Panc1 (cell line): ENCODE data around the gene YWHAQ.
"Not testable (repeated sequence)": the region's sequence is repeated elsewhere in the genome, so short reads cannot be mapped to it uniquely, and the experiment has no call there.

ENCODE experiments used
- POLR2AphosphoS5 ChIP-seq: IDR thresholded peaks from 2 replicates; pipeline ENCODE4 v1.6.1; 2012; ENCODE audit warnings: mild to moderate bottlenecking, low read depth, low read length, moderate library complexity
- TCF7L2 ChIP-seq: IDR thresholded peaks from 2 replicates; pipeline ENCODE4 v1.6.1; 2011; ENCODE audit warnings: mild to moderate bottlenecking, low read depth, low read length, inconsistent platforms
- TF ChIP-seq, protein P1 (sequence below): fragments of 450-650 bp; IDR thresholded peaks from 2 replicates; pipeline ENCODE4 v1.5.1; 2017; ENCODE audit warnings: mild to moderate bottlenecking
- TF ChIP-seq, protein P2 (sequence below), 2 experiments: IDR thresholded peaks; 2 replicates each; pipeline ENCODE4 v1.6.1; 2011 to 2012; ENCODE audit warnings: low read depth in 2 of 2, control low read depth in 1 of 2, low read length in 1 of 2, mild to moderate bottlenecking in 1 of 2, moderate library complexity in 1 of 2; ENCODE audit not compliant: insufficient read depth in 1 of 2

DNA sequence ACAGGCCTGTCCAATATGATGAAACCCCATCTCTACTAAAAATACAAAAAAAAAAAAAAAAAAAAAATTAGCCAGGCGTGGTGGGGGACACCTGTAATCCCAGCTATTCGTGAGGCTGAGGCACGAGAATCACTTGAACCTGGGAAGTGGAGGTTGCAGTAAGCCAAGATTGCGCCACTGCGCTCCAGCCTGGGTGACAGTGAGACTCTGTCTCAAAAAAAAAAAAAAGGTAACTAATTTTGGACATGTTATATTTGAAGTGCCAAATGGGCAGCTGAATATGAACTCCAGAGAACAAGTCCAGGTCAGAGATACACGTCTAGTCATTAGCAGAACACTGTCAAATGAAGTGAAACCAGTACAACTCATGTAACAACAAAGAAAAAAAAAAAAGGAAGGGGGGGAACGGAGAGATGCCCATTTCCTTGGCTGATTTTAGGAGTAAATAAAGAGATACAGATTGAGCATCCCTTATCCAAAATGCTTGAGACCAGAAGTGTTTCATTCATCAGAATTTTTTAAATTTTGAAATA lies 79.9 kb downstream of the YWHAQ start:
- TF ChIP-seq, protein P1, sequence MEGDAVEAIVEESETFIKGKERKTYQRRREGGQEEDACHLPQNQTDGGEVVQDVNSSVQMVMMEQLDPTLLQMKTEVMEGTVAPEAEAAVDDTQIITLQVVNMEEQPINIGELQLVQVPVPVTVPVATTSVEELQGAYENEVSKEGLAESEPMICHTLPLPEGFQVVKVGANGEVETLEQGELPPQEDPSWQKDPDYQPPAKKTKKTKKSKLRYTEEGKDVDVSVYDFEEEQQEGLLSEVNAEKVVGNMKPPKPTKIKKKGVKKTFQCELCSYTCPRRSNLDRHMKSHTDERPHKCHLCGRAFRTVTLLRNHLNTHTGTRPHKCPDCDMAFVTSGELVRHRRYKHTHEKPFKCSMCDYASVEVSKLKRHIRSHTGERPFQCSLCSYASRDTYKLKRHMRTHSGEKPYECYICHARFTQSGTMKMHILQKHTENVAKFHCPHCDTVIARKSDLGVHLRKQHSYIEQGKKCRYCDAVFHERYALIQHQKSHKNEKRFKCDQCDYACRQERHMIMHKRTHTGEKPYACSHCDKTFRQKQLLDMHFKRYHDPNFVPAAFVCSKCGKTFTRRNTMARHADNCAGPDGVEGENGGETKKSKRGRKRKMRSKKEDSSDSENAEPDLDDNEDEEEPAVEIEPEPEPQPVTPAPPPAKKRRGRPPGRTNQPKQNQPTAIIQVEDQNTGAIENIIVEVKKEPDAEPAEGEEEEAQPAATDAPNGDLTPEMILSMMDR, result not testable (repeated sequence)
- TF ChIP-seq, protein P2, sequence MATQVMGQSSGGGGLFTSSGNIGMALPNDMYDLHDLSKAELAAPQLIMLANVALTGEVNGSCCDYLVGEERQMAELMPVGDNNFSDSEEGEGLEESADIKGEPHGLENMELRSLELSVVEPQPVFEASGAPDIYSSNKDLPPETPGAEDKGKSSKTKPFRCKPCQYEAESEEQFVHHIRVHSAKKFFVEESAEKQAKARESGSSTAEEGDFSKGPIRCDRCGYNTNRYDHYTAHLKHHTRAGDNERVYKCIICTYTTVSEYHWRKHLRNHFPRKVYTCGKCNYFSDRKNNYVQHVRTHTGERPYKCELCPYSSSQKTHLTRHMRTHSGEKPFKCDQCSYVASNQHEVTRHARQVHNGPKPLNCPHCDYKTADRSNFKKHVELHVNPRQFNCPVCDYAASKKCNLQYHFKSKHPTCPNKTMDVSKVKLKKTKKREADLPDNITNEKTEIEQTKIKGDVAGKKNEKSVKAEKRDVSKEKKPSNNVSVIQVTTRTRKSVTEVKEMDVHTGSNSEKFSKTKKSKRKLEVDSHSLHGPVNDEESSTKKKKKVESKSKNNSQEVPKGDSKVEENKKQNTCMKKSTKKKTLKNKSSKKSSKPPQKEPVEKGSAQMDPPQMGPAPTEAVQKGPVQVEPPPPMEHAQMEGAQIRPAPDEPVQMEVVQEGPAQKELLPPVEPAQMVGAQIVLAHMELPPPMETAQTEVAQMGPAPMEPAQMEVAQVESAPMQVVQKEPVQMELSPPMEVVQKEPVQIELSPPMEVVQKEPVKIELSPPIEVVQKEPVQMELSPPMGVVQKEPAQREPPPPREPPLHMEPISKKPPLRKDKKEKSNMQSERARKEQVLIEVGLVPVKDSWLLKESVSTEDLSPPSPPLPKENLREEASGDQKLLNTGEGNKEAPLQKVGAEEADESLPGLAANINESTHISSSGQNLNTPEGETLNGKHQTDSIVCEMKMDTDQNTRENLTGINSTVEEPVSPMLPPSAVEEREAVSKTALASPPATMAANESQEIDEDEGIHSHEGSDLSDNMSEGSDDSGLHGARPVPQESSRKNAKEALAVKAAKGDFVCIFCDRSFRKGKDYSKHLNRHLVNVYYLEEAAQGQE (IDR thresholded peaks at IDR 0.05; ENCODE audit: insufficient read depth in 1 of 2, low read depth in 2 of 2, low read length in 1 of 2), result not testable (repeated sequence)
- TF ChIP-seq POLR2AphosphoS5, TCF7L2: not testable (repeated sequence)
